C4-2B (cell line): ENCODE data around the gene PPM1F.

ENCODE experiments used
- ZFX ChIP-seq: fragments of 450-650 bp; IDR thresholded peaks from 2 replicates; pipeline ENCODE4 v1.6.1; 2017
- TF ChIP-seq, protein P1 (sequence below): fragments of 450-650 bp; conservative IDR thresholded peaks from 2 replicates; pipeline ENCODE4 v1.5.1; 2017; ENCODE audit warnings: mild to moderate bottlenecking

DNA sequence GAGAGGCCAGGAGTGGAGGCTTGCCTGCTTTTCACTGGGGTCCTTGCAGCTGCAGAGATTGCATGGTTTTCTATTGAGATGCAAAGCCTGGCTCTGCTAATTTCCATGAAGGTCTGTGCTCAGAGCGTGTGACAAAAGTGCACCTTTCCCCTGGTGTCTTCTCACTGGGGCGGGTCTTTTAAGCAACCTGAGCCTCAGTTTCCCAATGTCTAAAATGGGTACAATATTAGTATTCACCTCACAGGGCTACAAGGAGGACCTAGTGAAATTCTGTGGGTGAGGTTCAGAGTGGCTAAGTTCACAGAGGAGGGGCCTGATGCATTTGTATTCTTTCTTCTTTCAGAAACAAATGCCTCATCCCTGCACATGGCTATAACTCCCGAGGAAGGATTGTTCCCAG is 20.3 kb downstream of the PPM1F start:
- TF ChIP-seq, protein P1, sequence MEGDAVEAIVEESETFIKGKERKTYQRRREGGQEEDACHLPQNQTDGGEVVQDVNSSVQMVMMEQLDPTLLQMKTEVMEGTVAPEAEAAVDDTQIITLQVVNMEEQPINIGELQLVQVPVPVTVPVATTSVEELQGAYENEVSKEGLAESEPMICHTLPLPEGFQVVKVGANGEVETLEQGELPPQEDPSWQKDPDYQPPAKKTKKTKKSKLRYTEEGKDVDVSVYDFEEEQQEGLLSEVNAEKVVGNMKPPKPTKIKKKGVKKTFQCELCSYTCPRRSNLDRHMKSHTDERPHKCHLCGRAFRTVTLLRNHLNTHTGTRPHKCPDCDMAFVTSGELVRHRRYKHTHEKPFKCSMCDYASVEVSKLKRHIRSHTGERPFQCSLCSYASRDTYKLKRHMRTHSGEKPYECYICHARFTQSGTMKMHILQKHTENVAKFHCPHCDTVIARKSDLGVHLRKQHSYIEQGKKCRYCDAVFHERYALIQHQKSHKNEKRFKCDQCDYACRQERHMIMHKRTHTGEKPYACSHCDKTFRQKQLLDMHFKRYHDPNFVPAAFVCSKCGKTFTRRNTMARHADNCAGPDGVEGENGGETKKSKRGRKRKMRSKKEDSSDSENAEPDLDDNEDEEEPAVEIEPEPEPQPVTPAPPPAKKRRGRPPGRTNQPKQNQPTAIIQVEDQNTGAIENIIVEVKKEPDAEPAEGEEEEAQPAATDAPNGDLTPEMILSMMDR, result no peak
- TF ChIP-seq ZFX, result no peak
